ENCODE results near the gene USP10.

GRCh38 chr16:84692451-84693214 lies 7.2 kb upstream of the USP10 start:
- TF ChIP-seq ZNF274 (IDR thresholded peaks at IDR 0.05; ENCODE audit: low read depth, low read length) (no peak), YY1 (IDR thresholded peaks at IDR 0.05; ENCODE audit: insufficient read depth, insufficient read length) (no peak)

Measured in NT2/D1 (cell line).